CD4-positive, alpha-beta T cell treated with Interleukin-6 at 100 ng/mL for 8 hours (primary cell): Measurements from ENCODE around the gene TFR2.

Experiments
- DNase-seq: peaks from one replicate; pipeline ENCODE4 v3.0.0-alpha.2; 2020; ENCODE audit warnings: mixed read lengths, low spot score

The TFR2 gene

GRCh38 chr7:100572949-100573675 lies 68.2 kb downstream of the TFR2 start:
- DNase-seq, result no peak

- no peak for DNase-seq
Observed at GRCh38 chr7:100572281-100572948, 68.9 kb downstream of the TFR2 start.

GRCh38 chr7:100571829-100572116 lies 69.6 kb downstream of the TFR2 start:
- DNase-seq, result no peak

GRCh38 chr7:100570954-100571828 lies 70.2 kb downstream of the TFR2 start:
- no peak for DNase-seq
